NCI-H524 treated with DMSO at 0.1 percent for 48 hours (cell line): ENCODE results near the gene TSPAN13.
"Not testable (repeated sequence)": the region's sequence is repeated elsewhere in the genome, so short reads cannot be mapped to it uniquely, and the experiment has no call there.

Experiments used
- DNase-seq: peaks from one replicate; lab custom pipeline; 2025; lab: John Stamatoyannopoulos, UW

Gene TSPAN13

GRCh38 chr7:16740996-16741395 is 12.6 kb upstream of the TSPAN13 start:
- no peak for DNase-seq

DNA sequence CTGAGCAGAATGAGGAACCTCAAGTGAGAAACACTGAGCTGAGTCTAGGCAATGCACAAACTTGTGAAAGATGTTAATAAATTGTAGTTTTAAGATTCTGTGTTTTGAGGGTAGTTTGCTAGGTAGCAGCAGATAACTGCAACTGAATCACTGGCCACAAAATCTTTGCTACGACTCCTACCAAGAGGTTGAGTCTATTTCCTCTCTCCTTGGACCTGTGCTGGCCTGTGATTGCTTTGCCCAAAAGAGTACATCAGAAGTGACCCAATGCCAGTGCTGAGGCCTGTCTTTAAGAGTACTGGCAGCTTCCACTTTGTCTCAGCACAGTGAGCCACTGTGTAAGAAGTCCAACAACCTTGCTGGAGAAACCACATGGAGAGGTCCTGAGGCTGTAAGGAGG is 11.9 kb upstream of the TSPAN13 start:
- no peak for DNase-seq

DNA sequence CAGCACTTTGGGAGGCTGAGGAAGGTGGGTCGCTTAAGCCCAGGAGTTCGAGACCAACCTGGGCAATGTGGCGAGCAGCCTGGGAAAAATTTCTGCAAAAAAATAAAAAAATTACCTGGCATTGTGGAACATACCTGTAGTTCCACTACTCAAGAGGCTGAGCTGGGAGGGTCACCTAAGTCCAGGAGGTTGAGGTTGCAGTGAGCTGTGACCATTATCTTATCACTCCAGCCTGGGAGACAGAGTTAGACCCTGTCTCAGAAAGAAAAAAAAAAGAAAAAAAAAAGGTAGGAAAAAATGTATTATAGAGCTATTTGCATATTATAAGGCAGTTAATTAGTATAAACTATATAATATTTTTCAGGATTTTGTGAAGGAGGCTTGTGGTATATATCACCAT is 11.0 kb upstream of the TSPAN13 start:
- no peak for DNase-seq

DNA sequence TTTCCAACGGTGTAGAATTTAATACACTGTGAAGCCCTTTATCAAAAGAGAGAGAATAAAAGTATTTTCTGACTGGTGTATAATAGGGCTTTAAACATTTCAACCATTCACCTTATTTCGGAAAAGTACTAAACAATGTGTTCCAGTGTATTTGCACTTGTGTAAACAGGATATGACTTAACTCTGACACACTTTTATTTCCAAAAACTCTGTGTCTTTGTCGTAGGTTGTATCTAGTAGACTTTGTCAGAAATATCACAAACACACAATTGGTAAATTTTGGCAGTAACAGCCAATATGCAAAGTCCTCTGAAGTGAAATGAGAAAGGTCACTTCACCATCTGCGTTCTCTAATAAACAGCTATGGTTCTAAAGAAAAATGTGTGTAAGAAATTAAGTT is 10.3 kb upstream of the TSPAN13 start:
- no peak for DNase-seq

DNA sequence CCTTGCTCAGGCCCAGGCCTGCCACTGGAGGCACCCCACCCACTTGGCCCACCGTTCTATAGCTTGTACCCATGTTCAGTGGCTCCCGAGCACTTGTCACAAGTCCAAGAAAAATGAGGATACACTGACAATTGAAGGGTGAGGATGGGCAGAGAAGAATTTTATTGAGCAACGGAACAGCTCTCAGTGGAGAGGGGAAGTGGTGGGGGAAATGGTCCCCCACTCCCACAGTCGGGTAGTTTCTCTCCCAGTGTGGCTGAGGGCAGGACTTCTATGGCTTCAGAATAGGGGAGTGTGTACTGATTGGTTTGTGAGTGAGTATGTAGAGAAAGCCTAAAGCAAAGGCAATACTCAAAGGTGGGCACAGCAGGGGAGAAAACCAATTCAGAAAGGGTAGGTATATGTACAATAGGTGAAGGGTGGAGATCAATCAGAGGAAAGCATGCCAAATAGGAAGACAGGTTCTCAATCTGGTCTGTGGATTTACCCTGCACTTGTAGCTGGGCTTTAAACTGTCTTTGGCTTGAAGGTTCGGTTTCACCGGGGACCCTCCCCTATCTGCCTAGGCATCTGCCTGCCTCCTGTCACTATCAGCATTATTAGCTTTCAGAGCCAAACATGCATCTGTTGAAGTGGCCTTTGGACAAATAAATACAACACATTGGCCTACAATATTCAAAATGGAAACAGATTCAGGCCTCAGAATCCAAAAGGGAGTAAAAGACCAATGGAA is 8.9 kb upstream of the TSPAN13 start:
- no peak for DNase-seq

DNA sequence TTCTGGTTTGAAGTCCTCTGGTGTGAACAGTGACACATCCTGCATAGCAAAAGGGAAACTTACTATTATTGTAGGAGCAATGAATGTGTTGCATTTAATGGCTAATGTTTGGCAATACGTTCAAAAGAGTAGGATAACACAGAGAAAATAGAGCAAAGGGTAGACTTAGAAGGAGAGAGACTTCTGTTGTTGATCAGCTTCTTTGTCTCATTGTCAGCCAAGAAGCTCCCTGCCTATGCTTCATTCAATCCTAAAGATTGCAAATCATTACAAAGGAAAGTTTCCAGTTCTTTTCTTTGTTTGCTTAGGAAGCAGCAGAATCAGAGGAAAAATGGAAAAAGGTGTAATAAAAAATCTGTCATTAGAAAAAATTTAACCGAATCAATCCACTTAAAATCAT is 7.9 kb upstream of the TSPAN13 start:
- no peak for DNase-seq

GRCh38 chr7:16747102-16747501 is 6.5 kb upstream of the TSPAN13 start:
- no peak for DNase-seq

DNA sequence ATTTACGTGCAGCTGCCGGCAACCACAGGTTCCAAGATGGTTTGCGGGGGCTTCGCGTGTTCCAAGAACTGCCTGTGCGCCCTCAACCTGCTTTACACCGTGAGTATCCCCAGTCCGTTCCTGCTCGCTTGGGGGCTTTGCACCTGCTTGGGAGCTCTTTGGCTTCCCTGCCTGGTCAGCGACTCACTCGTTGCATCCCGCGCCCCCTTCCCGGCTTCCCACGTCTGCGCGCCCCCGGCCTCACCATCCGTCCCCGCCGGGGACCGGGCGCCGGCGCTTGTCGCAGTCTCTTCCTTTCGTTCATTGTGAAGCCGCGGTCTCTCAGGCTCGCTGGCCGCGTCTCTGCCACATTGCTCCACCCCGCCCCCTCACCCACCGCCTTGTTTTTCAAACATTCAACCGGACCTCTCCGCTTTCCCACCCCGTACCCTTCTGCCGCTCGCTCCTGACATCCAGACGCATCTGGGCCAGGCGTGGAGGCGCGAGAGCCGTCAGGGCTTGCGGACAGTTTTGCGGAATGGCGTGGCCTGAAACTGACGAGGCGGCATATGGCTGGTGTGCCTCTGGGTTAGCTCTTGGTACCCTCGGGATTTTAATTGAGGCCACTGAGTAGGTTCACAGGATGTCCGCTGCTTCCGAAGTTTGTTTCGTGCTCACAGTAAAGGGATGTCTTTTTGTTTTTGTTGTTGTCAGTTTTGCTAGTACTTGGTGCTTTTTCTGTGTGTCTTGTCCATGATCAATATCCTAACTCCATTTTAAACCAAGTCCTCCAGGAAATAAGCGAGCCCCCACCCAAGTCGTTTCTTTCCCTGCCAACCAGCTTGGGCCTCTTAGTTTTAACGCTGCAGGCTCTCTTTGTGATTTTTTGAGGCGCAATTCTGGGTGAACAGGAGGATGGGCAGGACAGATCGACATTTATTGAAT is 639 bp downstream of the TSPAN13 start:
- no peak for DNase-seq

GRCh38 chr7:16754856-16755317 is 1.3 kb downstream of the TSPAN13 start:
- DNase-seq, result peak; percentile 34

DNA sequence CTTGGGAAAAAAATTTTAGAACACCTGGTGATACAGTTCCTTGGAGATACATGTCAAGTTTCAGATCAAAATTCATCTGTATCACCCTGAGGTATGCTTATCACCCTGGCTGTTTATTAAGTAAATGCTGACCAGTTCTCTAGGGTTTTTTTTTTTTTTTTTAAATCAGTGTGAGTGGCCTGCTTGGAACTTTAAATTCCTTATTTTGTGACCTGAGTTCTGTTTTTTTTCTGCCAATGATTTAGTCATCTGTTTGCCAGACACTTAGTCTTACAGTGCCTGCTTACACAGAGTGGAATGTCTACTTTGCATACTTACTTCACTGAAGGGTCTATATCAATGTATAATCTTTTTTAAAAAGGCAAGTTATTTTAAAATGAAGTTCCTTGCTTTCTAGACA is 1.8 kb downstream of the TSPAN13 start:
- no peak for DNase-seq

DNA sequence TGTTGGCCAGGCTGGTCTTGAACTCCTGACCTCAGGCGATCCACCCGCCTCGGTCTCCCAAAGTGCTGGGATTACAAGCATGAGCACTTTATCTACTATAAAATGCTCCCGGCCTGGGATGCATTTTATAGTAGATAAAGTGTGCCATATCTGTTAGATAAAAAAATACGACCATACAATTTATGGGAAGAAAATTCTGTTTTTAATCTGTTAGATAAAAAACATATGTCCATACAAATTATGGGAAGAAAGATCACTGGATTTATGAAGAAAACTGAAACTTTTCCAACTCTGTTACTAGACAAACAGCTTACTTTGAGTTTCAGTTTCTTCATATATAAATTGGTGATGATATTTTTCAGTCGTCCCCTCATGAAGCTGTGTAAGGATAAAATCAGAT is 4.5 kb downstream of the TSPAN13 start:
- no peak for DNase-seq

DNA sequence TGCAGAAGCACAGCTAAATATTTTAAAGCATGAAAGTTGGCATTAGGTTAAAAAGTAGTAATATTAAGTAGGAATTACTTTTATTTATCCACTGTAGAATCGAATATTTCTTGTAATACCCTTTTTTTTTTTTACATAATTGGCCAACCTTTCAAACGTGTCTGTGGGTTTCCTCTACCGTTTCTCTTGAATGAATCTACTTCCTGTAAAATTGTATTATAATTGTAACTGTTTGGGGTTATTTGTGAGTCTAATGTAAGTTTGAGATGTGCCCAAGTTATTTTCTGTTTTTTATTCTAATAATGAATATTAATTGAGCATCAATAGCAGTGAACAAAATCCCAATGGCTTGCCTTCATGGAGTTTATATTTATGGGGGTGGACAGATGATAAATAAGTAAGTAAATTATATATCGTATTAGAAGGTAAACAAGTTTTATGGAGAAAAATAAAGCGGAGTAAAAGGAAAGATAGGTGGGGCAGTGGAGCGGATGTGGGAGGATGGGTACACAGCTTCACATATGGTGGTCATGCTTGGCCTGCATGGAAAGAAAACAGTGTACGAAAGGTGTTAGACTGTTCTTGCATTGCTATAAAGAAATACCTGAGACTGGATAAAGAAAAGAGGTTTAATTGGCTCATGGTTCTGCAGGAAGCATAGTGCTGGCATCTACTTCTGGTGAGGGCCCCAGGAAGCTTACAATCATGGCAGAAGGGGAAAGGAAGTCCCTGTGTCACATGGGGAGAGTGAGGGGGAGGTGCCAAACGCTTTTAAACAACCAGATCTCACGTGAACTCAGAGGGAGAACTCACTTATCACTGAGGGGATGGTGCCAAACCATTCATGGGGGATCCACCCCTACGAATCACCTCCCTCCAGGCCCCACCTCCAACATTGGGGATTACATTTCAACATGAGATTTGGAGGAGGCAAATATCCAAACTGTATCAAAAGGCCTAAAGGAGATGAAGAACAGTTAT is 5.4 kb downstream of the TSPAN13 start:
- no peak for DNase-seq

DNA sequence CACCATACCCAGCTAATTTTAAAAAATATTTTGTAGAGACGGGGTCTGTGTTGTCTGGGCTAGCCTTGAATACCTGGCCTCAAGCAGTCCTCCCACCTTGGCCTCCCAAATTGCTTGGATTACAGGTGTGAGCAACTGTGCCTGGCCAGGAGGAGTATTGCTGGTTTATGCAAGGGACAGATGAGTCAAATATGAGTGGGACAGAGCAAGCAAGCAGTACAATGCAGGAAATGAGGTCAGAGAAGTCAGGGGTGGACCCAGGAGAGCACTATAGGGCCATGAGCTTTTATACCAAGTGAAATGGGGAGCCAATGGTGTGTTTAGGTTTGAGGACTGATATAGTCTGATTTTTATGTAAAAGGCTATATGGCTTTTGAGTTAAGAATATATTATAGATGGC is 6.3 kb downstream of the TSPAN13 start:
- DNase-seq, result no peak

GRCh38 chr7:16762177-16762576 is 8.6 kb downstream of the TSPAN13 start:
- DNase-seq, result no peak

DNA sequence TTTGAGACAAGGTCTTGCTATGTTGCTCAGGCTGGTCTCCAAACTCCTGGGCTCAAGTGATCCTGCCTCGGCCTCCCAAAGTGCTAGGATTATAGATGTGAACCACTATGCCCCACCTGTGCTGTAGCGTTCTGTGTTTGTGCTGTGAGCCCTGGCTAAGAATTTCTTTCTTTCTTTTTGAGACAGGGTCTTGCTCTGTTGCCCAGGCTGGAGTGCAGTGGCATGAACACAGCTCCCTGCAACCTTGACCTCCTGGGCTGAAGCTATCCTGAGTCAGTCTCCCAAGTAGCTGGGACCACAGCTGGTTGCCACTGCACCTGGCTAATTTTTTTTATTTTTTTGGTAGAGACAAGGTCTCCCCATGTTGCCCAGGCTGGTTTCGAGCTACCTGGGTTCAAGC is 11.4 kb downstream of the TSPAN13 start:
- DNase-seq, result no peak

- no peak for DNase-seq
These were observed 11.9 kb downstream of the TSPAN13 start for GRCh38 chr7:16765436-16765859.

GRCh38 chr7:16769994-16770393 is 16.4 kb downstream of the TSPAN13 start:
- not testable (repeated sequence) for DNase-seq

- no peak for DNase-seq
These were observed 17.2 kb downstream of the TSPAN13 start for GRCh38 chr7:16770657-16771329.

- no peak for DNase-seq
These were observed 19.8 kb downstream of the TSPAN13 start for GRCh38 chr7:16773326-16773725.

GRCh38 chr7:16773884-16774283 is 20.3 kb downstream of the TSPAN13 start:
- DNase-seq, result no peak

DNA sequence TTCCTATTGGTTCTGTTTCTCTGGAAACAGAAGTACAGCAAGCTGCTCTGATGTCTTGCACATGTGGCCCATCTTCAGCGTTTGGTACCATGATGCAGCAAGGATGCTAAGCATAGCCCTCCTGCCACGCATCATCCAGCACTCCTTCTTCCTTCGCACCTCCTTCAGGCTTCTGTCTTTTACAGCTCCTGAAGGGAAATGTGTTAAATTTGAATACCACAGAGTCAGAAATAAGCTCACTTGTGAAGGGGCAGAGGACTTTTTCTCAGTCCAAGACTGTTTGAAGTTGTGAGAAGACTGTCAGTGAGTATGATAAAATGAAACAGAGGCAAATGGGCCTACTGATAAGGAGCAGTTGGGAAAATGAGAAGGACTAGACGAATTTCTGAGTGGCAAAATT is 20.7 kb downstream of the TSPAN13 start:
- DNase-seq, result no peak
